PFSK-1 (cell line): ENCODE data around the gene XPNPEP1.

Source experiments
- POLR2AphosphoS5 ChIP-seq: IDR thresholded peaks from 2 replicates; pipeline ENCODE4 v1.6.1; 2012; ENCODE audit warnings: low read depth, mild to moderate bottlenecking, control low read depth, low read length, moderate library complexity
- SIN3A ChIP-seq: IDR thresholded peaks from 2 replicates; pipeline ENCODE4 v1.6.1; 2012; ENCODE audit warnings: mild to moderate bottlenecking, low read length, moderate library complexity, borderline replicate concordance; ENCODE audit not compliant: insufficient read depth
- TAF1 ChIP-seq: IDR thresholded peaks from 2 replicates; pipeline ENCODE4 v1.6.1; 2012; ENCODE audit warnings: low read length, control low read depth, borderline replicate concordance; ENCODE audit not compliant: insufficient read depth
- TF ChIP-seq, protein P1 (sequence below), 2 experiments: IDR thresholded peaks; 2 replicates each; pipeline versions ENCODE4 v1.6.1 to v1.8.0; 2011 to 2012; ENCODE audit warnings: low read depth in 2 of 2, low read length in 2 of 2, control low read depth in 1 of 2, inconsistent platforms in 1 of 2, mild to moderate bottlenecking in 1 of 2, moderate library complexity in 1 of 2; ENCODE audit not compliant: insufficient read depth in 1 of 2

DNA sequence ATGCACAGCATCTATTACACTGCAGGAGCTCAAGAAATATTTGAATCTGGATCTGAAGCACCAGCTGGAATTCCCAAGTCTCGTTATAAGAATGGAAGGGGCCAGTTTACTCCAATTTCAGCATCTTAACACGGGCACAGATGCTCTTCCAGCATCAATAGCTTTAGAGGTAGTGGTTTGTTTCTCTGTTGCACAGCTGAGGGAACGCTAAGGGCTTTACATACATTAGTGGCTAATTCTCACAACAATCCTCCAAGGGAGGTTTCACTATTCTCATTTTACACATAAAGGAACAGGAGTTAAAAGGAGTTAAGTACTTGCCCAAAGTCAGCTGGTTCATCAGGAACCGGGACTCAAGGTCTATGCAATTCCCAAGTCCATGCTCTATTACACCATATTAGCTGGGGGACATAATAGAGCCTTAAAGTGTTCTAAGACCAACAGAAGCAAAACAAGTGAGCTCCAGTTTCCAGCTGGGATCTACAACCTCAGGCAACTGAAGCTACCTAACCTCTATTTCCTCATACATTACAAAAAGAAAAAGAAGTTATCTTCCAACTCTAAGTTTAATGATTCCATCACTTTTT is 9.9 kb downstream of the XPNPEP1 start:
- no peak for TF ChIP-seq POLR2AphosphoS5
- TF ChIP-seq SIN3A, result no peak
- no peak for TF ChIP-seq TAF1
- TF ChIP-seq, protein P1, sequence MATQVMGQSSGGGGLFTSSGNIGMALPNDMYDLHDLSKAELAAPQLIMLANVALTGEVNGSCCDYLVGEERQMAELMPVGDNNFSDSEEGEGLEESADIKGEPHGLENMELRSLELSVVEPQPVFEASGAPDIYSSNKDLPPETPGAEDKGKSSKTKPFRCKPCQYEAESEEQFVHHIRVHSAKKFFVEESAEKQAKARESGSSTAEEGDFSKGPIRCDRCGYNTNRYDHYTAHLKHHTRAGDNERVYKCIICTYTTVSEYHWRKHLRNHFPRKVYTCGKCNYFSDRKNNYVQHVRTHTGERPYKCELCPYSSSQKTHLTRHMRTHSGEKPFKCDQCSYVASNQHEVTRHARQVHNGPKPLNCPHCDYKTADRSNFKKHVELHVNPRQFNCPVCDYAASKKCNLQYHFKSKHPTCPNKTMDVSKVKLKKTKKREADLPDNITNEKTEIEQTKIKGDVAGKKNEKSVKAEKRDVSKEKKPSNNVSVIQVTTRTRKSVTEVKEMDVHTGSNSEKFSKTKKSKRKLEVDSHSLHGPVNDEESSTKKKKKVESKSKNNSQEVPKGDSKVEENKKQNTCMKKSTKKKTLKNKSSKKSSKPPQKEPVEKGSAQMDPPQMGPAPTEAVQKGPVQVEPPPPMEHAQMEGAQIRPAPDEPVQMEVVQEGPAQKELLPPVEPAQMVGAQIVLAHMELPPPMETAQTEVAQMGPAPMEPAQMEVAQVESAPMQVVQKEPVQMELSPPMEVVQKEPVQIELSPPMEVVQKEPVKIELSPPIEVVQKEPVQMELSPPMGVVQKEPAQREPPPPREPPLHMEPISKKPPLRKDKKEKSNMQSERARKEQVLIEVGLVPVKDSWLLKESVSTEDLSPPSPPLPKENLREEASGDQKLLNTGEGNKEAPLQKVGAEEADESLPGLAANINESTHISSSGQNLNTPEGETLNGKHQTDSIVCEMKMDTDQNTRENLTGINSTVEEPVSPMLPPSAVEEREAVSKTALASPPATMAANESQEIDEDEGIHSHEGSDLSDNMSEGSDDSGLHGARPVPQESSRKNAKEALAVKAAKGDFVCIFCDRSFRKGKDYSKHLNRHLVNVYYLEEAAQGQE (IDR thresholded peaks at IDR 0.05; ENCODE audit: insufficient read depth in 1 of 2, low read depth in 2 of 2, low read length in 2 of 2), result no peak
